GM23338 (cell line): ENCODE data around the gene GCNT1. TPM values are rescaled to one million over a fixed set of nuclear protein-coding genes. Genes with fewer than 3 reads are reported as not detected.

Experiments
- ATAC-seq: fragments of 200-7000 bp; cut with Tn5 transposase; 3 replicates; pipeline ENCODE4 v1.9.1; 2020
- DNase-seq: peaks from one replicate; pipeline ENCODE4 v3.0.0-alpha.2; 2015; ENCODE audit warnings: low spot score
- H2AFZ ChIP-seq: fragments of 200-600 bp; sonication (generic); 2 replicates; pipeline ENCODE4 v1.8.0; 2016; ENCODE audit warnings: antibody characterized with exemption, mild to moderate bottlenecking, moderate library complexity
- H3F3A ChIP-seq: fragments of 200-600 bp; sonication (generic); replicated peaks from 2 replicates; pipeline ENCODE4 v1.8.0; 2017; ENCODE audit warnings: antibody characterized with exemption, mixed run types, low read depth
- H3K27ac ChIP-seq: fragments of 200-600 bp; sonication (generic); 2 replicates; pipeline ENCODE4 v1.6.1; 2016; ENCODE audit warnings: low read depth
- H3K27me3 ChIP-seq: fragments of 200-600 bp; sonication (generic); 2 replicates; pipeline ENCODE4 v1.8.0; 2016; ENCODE audit warnings: mild to moderate bottlenecking, mixed run types, moderate library complexity; ENCODE audit not compliant: insufficient read depth
- H3K36me3 ChIP-seq: fragments of 200-600 bp; sonication (generic); 2 replicates; pipeline ENCODE4 v1.8.0; 2016; ENCODE audit warnings: mild to moderate bottlenecking; ENCODE audit not compliant: insufficient read depth
- H3K4me1 ChIP-seq: fragments of 200-600 bp; sonication (generic); 2 replicates; pipeline ENCODE4 v1.8.0; 2016; ENCODE audit warnings: mild to moderate bottlenecking, moderate library complexity; ENCODE audit not compliant: insufficient read depth
- H3K4me2 ChIP-seq: fragments of 200-600 bp; sonication (generic); 2 replicates; pipeline ENCODE4 v1.7.1; 2017; ENCODE audit warnings: mixed run types
- H3K4me3 ChIP-seq: fragments of 200-600 bp; sonication (generic); 2 replicates; pipeline ENCODE4 v1.6.1; 2016; ENCODE audit warnings: mixed run types
- H3K79me2 ChIP-seq: fragments of 200-600 bp; sonication (generic); replicated peaks from 2 replicates; pipeline ENCODE4 v1.8.0; 2017; ENCODE audit warnings: mild to moderate bottlenecking; ENCODE audit not compliant: insufficient read depth
- H3K9me2 ChIP-seq: fragments of 200-600 bp; sonication (generic); 2 replicates; pipeline ENCODE4 v1.8.0; 2017; ENCODE audit not compliant: insufficient read depth
- H4K20me1 ChIP-seq: fragments of 200-600 bp; sonication (generic); replicated peaks from 2 replicates; pipeline ENCODE4 v1.8.0; 2017; ENCODE audit warnings: mild to moderate bottlenecking; ENCODE audit not compliant: insufficient read depth
- H3K27ac Mint-ChIP-seq: 2 replicates; pipeline ENCODE4 v1.8.0; 2020; ENCODE audit warnings: inconsistent platforms, mild to moderate bottlenecking, moderate library complexity, mixed read lengths
- H3K27me3 Mint-ChIP-seq: 3 replicates; pipeline ENCODE4 v1.8.0; 2022; ENCODE audit warnings: low read depth, mild to moderate bottlenecking, moderate library complexity, mixed read lengths, inconsistent platforms; ENCODE audit not compliant: insufficient read depth, poor library complexity
- H3K36me3 Mint-ChIP-seq: 3 replicates; pipeline ENCODE4 v1.8.0; 2021; ENCODE audit warnings: low read depth, mild to moderate bottlenecking, inconsistent platforms, moderate library complexity, mixed read lengths
- H3K4me1 Mint-ChIP-seq: 3 replicates; pipeline ENCODE4 v1.8.0; 2020; ENCODE audit warnings: mild to moderate bottlenecking, inconsistent platforms, mixed read lengths
- H3K4me3 Mint-ChIP-seq: 3 replicates; pipeline ENCODE4 v1.8.0; 2021; ENCODE audit warnings: moderate library complexity, mild to moderate bottlenecking, inconsistent platforms, mixed read lengths
- H3K9me3 Mint-ChIP-seq: 3 replicates; pipeline ENCODE4 v1.8.0; 2020; ENCODE audit warnings: moderate library complexity, mild to moderate bottlenecking, inconsistent platforms, mixed read lengths
- CREB1 ChIP-seq: fragments of 250-450 bp; sonication (Bioruptor Pico); IDR thresholded peaks from 2 replicates; pipeline ENCODE4 v1.5.0; 2020; ENCODE audit warnings: low read depth, mild to moderate bottlenecking, moderate library complexity
- CTCF ChIP-seq, 2 experiments: fragments of 200-600 bp in 1 of 2; sonication (generic) in 1 of 2; conservative IDR thresholded peaks; 2 replicates each; pipeline versions ENCODE4 v1.5.1 to v1.6.1; 2016 to 2017; ENCODE audit warnings: antibody characterized with exemption in 2 of 2, low read depth in 2 of 2, mild to moderate bottlenecking in 2 of 2, moderate library complexity in 1 of 2
- ETS1 ChIP-seq: IDR thresholded peaks from 2 replicates; pipeline ENCODE4 v1.6.1; 2016; ENCODE audit warnings: antibody characterized with exemption
- EZH2 ChIP-seq: fragments of 200-600 bp; sonication (generic); IDR thresholded peaks from one replicate; pipeline ENCODE4 v1.8.0; 2017; ENCODE audit warnings: antibody characterized with exemption, mild to moderate bottlenecking, low read depth; ENCODE audit not compliant: unreplicated experiment
- EZH2phosphoT487 ChIP-seq: fragments of 200-600 bp; sonication (generic); IDR thresholded peaks from one replicate; pipeline ENCODE4 v1.8.1; 2018; ENCODE audit warnings: antibody characterized with exemption; ENCODE audit not compliant: unreplicated experiment
- JUNB ChIP-seq: IDR thresholded peaks from one replicate; pipeline ENCODE4 v1.6.1; 2016; ENCODE audit warnings: antibody characterized with exemption; ENCODE audit not compliant: unreplicated experiment
- NANOG ChIP-seq: IDR thresholded peaks from 2 replicates; pipeline ENCODE4 v1.6.1; 2016; ENCODE audit warnings: antibody characterized with exemption, borderline replicate concordance
- POLR2AphosphoS5 ChIP-seq: IDR thresholded peaks from 2 replicates; pipeline ENCODE4 v1.6.1; 2016; ENCODE audit warnings: antibody characterized with exemption, low read depth
- REST ChIP-seq: IDR thresholded peaks from one replicate; pipeline ENCODE4 v1.6.1; 2018; ENCODE audit warnings: antibody characterized with exemption; ENCODE audit not compliant: unreplicated experiment
- STAT1 ChIP-seq: IDR thresholded peaks from one replicate; pipeline ENCODE4 v1.6.1; 2016; ENCODE audit warnings: antibody characterized with exemption; ENCODE audit not compliant: unreplicated experiment
- ZNF114 ChIP-seq: fragments of 250-450 bp; sonication (Bioruptor Pico); IDR thresholded peaks from 2 replicates; pipeline ENCODE4 v1.5.0; 2020; ENCODE audit warnings: mild to moderate bottlenecking, moderate library complexity
- ZNF331 ChIP-seq: fragments of 250-450 bp; sonication (Bioruptor Pico); IDR thresholded peaks from 2 replicates; pipeline ENCODE4 v1.5.0; 2020; ENCODE audit warnings: low read depth, mild to moderate bottlenecking, moderate library complexity
- ZNF462 ChIP-seq: fragments of 250-450 bp; sonication (Bioruptor Pico); IDR thresholded peaks from 2 replicates; pipeline ENCODE4 v1.5.0; 2020; ENCODE audit warnings: mild to moderate bottlenecking, moderate library complexity
- polyA plus RNA-seq: library from polyadenylated mRNA; unstranded; fragments of >200 nt; fragmentation: Nextera tagmentation; extraction: Ambion mirVana; gene quantifications from 2 replicates; pipeline ENCODE4 v1.2.1, GENCODE V29; 2016
- total RNA-seq: library from RNA; depleted of rRNA; stranded (reverse); fragments of >200 nt; shearing (Covaris generic); gene quantifications from 2 replicates; pipeline ENCODE4 v1.2.3, GENCODE V29; 2014

Gene GCNT1
- total and polyA plus RNA-seq, 2 experiments from 2014 or later, result 4.2 to 11.4 TPM

- Mint-ChIP-seq H3K27ac (no peak overlapping the region), H3K4me3 (no peak overlapping the region), H3K27me3 (no peaks in the 10 kb centered on the region), H3K9me3 (no peaks in the 10 kb centered on the region), H3K36me3 (no peaks in the 10 kb centered on the region), H3K4me1 (peaks cover 21% of the 10 kb centered on the region)
- Histone ChIP-seq H4K20me1 (no peaks in the 10 kb centered on the region), H3K36me3 (no peaks in the 10 kb centered on the region; the same call in 1 of the 2 replicates), H3K27me3 (no peaks in the 10 kb centered on the region), H3K79me2 (no peaks in the 10 kb centered on the region), H3K27ac (no peak overlapping the region), H3K4me3 (no peak overlapping the region), H3K4me1 (peaks cover 9% of the 10 kb centered on the region; the same call in 1 of the 2 replicates), H2AFZ (peak overlapping the region; percentile 2; the same call in 1 of the 2 replicates), H3F3A (no peaks in the 10 kb centered on the region), H3K9me2 (peaks cover 5% of the 10 kb centered on the region; the same call in 1 of the 2 replicates), H3K4me2 (peak overlapping the region; percentile 21; the same call in 1 of the 2 replicates)
- TF ChIP-seq JUNB (no peak), EZH2phosphoT487 (no peak), ZNF331 (CRISPR knock-in tag) (no peak), ZNF114 (no peak), CREB1 (CRISPR knock-in tag) (no peak), ZNF462 (no peak), POLR2AphosphoS5 (no peak), STAT1 (no peak), ETS1 (no peak), REST (no peak), CTCF (conservative IDR thresholded peaks at IDR 0.05; ENCODE audit: low read depth in 2 of 2) (no peak), NANOG (no peak), EZH2 (no peak)
- no peak for ATAC-seq
- DNase-seq, result no peak
Observed at GRCh38 chr9:76553680-76554079, 94.7 kb downstream of the GCNT1 start.
